ENCODE results near the gene ALPK3. TPM values are rescaled to one million over a fixed set of nuclear protein-coding genes. Genes with fewer than 3 reads are reported as not detected.

The ALPK3 gene
- polyA plus RNA-seq, 1 donor (not counting 4 experiments of a cell fraction or from before 2014, with no cell fraction given), result 0.07 TPM

- Histone ChIP-seq H3K27ac (ENCODE audit: control insufficient read depth, insufficient read depth, low read length) (no peak overlapping the region), H3K4me3 (ENCODE audit: control insufficient read depth in 2 of 3, extremely low read depth in 1 of 3, insufficient read depth in 2 of 3, low read depth in 1 of 3, low read length in 3 of 3) (no peak overlapping the region), H3K9ac (ENCODE audit: control insufficient read depth, extremely low read depth, insufficient read depth, low read length) (no peak overlapping the region), H2AFZ (ENCODE audit: control insufficient read depth, low read length) (no peak overlapping the region), H3K4me1 (ENCODE audit: control insufficient read depth, extremely low read depth, insufficient read depth, low read length) (no peaks in the 10 kb centered on the region), H3K9me1 (ENCODE audit: control insufficient read depth, extremely low read depth, insufficient read depth, low read length) (no peaks in the 10 kb centered on the region), H3K4me2 (ENCODE audit: control insufficient read depth, extremely low read depth, insufficient read depth, low read depth, low read length) (no peak overlapping the region), H3K27me3 (ENCODE audit: control insufficient read depth, extremely low read depth, insufficient read depth, low read length) (peaks cover 10% of the 10 kb centered on the region), H3K9me3 (ENCODE audit: control insufficient read depth, low read depth, low read length) (no peaks in the 10 kb centered on the region), H4K20me1 (ENCODE audit: control insufficient read depth, extremely low read depth, insufficient read depth, low read length) (no peaks in the 10 kb centered on the region), H3K79me2 (ENCODE audit: control insufficient read depth, insufficient read depth, low read length) (no peaks in the 10 kb centered on the region), H3K36me3 (ENCODE audit: control insufficient read depth in 2 of 2, extremely low read depth in 1 of 2, insufficient read depth in 2 of 2, low read length in 2 of 2) (no peaks in the 10 kb centered on the region)
- FAIRE-seq (no peak), DNase-seq (ENCODE audit: low read depth, low spot score) (no peak)
- dilution Hi-C loops (cut with MboI; ENCODE audit: extremely low pct_ligation_motif_present, low sequenced_read_pairs), result no loop called here
- TF ChIP-seq EZH2 (IDR thresholded peaks at IDR 0.05; ENCODE audit: low read length) (no peak), CTCF (optimal IDR thresholded peaks at IDR 0.05 in 1 of 3, IDR thresholded peaks at IDR 0.05 in 1 of 3, conservative IDR thresholded peaks at IDR 0.05 in 1 of 3; ENCODE audit: extremely low read depth in 1 of 3, insufficient read depth in 2 of 3, low read length in 3 of 3) (no peak)
Measured at GRCh38 chr15:84832448-84833040, 15.4 kb downstream of the ALPK3 start.

GRCh38 chr15:84833447-84834228 is 16.5 kb downstream of the ALPK3 start:
- no peak for DNase-seq (ENCODE audit: low read depth, low spot score)
- TF ChIP-seq CTCF (optimal IDR thresholded peaks at IDR 0.05 in 1 of 3, IDR thresholded peaks at IDR 0.05 in 1 of 3, conservative IDR thresholded peaks at IDR 0.05 in 1 of 3; ENCODE audit: extremely low read depth in 1 of 3, insufficient read depth in 2 of 3, low read length in 3 of 3) (no peak), EZH2 (IDR thresholded peaks at IDR 0.05; ENCODE audit: low read length) (no peak)
- no peaks in the 10 kb centered on the region for H3K79me2 ChIP-seq (ENCODE audit: control insufficient read depth, insufficient read depth, low read length)
- H3K4me2 ChIP-seq (ENCODE audit: control insufficient read depth, extremely low read depth, insufficient read depth, low read depth, low read length), result no peak overlapping the region
- no peaks in the 10 kb centered on the region for H4K20me1 ChIP-seq (ENCODE audit: control insufficient read depth, extremely low read depth, insufficient read depth, low read length)
- H3K4me1 ChIP-seq (ENCODE audit: control insufficient read depth, extremely low read depth, insufficient read depth, low read length), result no peaks in the 10 kb centered on the region
- H3K36me3 ChIP-seq (ENCODE audit: control insufficient read depth in 2 of 2, extremely low read depth in 1 of 2, insufficient read depth in 2 of 2, low read length in 2 of 2), result no peaks in the 10 kb centered on the region
- no peak overlapping the region for H3K9ac ChIP-seq (ENCODE audit: control insufficient read depth, extremely low read depth, insufficient read depth, low read length)
- H3K9me1 ChIP-seq (ENCODE audit: control insufficient read depth, extremely low read depth, insufficient read depth, low read length), result no peaks in the 10 kb centered on the region
- dilution Hi-C loops (cut with MboI; ENCODE audit: extremely low pct_ligation_motif_present, low sequenced_read_pairs), result no loop called here
- no peaks in the 10 kb centered on the region for H3K9me3 ChIP-seq (ENCODE audit: control insufficient read depth, low read depth, low read length)
- H2AFZ ChIP-seq (ENCODE audit: control insufficient read depth, low read length), result no peak overlapping the region
- FAIRE-seq, result no peak
- peaks cover 15% of the 10 kb centered on the region for H3K27me3 ChIP-seq (ENCODE audit: control insufficient read depth, extremely low read depth, insufficient read depth, low read length)
- H3K4me3 ChIP-seq (ENCODE audit: control insufficient read depth in 2 of 3, extremely low read depth in 1 of 3, insufficient read depth in 2 of 3, low read depth in 1 of 3, low read length in 3 of 3), result no peak overlapping the region
- no peak overlapping the region for H3K27ac ChIP-seq (ENCODE audit: control insufficient read depth, insufficient read depth, low read length)
